ENCODE data around the gene PTPRK.

DNA sequence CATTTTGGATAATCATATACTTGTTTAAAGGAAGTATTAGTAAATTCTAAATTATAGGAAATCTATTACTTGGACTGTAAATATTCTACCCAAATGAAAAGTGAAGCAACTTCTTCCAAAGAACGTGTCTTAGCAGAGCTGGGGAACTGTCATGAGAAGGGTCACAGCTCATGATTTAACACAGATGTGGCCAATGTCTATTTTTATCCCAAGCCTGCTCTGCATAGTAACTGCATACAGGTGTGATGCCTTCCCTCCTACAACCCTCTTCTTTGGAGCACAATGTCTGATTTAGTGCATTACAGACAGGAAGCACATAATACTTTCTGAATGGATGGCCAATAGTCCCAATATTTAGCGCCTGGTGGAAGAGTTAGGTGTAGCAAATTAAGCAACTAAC is 480.9 kb downstream of the PTPRK start:
- TF ChIP-seq, protein P1, sequence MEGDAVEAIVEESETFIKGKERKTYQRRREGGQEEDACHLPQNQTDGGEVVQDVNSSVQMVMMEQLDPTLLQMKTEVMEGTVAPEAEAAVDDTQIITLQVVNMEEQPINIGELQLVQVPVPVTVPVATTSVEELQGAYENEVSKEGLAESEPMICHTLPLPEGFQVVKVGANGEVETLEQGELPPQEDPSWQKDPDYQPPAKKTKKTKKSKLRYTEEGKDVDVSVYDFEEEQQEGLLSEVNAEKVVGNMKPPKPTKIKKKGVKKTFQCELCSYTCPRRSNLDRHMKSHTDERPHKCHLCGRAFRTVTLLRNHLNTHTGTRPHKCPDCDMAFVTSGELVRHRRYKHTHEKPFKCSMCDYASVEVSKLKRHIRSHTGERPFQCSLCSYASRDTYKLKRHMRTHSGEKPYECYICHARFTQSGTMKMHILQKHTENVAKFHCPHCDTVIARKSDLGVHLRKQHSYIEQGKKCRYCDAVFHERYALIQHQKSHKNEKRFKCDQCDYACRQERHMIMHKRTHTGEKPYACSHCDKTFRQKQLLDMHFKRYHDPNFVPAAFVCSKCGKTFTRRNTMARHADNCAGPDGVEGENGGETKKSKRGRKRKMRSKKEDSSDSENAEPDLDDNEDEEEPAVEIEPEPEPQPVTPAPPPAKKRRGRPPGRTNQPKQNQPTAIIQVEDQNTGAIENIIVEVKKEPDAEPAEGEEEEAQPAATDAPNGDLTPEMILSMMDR (IDR thresholded peaks at IDR 0.05), result no peak
- no peak for TF ChIP-seq POLR2A (IDR thresholded peaks at IDR 0.05)
